HG03432 (cell line): ENCODE measurements around the gene SOX11.

Experiments used
- ATAC-seq: cut with Tn5 transposase; IDR thresholded peaks from one replicate; pipeline ENCODE4 v1.9.1; 2021; ENCODE audit warnings: mild to moderate bottlenecking, moderate library complexity; ENCODE audit not compliant: unreplicated experiment

Gene SOX11

DNA sequence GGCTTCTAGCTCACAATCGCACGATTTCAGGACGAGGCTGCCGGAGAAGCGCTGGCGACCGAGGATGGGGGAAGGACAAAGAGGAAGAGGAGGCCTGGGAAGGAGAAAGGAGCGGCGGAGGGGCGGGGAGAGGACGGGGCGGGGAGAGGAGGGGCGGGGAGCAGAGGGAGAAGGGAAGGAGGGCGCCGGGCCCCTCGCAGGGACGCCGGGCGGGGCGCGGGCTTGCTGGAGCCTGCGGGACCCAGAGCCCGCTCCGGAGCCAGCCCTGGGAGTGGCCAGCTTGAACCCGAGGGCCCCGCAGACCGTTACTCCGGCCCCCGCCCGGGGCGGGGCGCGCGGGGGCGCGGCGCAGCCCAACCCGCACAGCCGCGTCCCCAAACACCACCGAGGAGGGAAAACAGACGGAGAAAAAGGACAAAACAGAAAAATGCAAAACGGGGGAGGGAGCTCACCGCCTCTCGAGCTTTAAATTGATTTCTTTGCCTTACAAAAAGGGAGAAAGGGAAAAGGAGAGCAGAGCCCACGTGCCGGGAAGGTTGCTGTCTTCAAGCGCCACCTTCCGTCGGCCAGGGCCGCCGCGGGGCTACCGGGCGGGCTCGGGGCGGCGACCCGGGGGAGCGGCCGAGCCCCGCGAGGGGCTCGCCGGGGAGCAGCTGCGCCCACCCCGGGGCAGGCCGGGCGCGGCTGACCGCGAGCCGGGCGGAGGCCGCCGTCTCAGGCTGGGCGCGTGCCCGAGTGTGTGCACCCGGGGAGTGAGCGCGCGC lies 781 bp upstream of the SOX11 start:
- ATAC-seq, result no peak

DNA sequence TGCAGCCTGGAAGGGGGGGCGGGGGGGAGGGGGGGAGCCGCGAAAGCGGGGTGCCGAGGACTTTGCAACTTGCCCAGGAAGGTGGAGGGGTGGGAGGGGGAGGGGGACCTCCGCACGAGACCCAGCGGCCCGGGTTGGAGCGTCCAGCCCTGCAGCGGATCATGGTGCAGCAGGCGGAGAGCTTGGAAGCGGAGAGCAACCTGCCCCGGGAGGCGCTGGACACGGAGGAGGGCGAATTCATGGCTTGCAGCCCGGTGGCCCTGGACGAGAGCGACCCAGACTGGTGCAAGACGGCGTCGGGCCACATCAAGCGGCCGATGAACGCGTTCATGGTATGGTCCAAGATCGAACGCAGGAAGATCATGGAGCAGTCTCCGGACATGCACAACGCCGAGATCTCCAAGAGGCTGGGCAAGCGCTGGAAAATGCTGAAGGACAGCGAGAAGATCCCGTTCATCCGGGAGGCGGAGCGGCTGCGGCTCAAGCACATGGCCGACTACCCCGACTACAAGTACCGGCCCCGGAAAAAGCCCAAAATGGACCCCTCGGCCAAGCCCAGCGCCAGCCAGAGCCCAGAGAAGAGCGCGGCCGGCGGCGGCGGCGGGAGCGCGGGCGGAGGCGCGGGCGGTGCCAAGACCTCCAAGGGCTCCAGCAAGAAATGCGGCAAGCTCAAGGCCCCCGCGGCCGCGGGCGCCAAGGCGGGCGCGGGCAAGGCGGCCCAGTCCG lies 540 bp downstream of the SOX11 start:
- no peak for ATAC-seq

DNA sequence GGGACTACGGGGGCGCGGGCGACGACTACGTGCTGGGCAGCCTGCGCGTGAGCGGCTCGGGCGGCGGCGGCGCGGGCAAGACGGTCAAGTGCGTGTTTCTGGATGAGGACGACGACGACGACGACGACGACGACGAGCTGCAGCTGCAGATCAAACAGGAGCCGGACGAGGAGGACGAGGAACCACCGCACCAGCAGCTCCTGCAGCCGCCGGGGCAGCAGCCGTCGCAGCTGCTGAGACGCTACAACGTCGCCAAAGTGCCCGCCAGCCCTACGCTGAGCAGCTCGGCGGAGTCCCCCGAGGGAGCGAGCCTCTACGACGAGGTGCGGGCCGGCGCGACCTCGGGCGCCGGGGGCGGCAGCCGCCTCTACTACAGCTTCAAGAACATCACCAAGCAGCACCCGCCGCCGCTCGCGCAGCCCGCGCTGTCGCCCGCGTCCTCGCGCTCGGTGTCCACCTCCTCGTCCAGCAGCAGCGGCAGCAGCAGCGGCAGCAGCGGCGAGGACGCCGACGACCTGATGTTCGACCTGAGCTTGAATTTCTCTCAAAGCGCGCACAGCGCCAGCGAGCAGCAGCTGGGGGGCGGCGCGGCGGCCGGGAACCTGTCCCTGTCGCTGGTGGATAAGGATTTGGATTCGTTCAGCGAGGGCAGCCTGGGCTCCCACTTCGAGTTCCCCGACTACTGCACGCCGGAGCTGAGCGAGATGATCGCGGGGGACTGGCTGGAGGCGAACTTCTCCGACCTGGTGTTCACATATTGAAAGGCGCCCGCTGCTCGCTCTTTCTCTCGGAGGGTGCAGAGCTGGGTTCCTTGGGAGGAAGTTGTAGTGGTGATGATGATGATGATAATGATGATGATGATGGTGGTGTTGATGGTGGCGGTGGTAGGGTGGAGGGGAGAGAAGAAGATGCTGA lies 1.4 kb downstream of the SOX11 start:
- no peak for ATAC-seq

DNA sequence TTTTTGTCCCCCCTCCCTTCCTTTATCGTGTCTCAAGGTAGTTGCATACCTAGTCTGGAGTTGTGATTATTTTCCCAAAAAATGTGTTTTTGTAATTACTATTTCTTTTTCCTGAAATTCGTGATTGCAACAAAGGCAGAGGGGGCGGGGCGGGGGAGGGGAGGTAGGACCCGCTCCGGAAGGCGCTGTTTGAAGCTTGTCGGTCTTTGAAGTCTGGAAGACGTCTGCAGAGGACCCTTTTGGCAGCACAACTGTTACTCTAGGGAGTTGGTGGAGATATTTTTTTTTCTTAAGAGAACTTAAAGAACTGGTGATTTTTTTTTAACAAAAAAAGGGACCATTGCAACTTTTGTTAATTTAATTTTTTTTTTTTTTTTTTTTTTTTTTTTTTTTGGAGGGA lies 2.1 kb downstream of the SOX11 start:
- ATAC-seq, result no peak

DNA sequence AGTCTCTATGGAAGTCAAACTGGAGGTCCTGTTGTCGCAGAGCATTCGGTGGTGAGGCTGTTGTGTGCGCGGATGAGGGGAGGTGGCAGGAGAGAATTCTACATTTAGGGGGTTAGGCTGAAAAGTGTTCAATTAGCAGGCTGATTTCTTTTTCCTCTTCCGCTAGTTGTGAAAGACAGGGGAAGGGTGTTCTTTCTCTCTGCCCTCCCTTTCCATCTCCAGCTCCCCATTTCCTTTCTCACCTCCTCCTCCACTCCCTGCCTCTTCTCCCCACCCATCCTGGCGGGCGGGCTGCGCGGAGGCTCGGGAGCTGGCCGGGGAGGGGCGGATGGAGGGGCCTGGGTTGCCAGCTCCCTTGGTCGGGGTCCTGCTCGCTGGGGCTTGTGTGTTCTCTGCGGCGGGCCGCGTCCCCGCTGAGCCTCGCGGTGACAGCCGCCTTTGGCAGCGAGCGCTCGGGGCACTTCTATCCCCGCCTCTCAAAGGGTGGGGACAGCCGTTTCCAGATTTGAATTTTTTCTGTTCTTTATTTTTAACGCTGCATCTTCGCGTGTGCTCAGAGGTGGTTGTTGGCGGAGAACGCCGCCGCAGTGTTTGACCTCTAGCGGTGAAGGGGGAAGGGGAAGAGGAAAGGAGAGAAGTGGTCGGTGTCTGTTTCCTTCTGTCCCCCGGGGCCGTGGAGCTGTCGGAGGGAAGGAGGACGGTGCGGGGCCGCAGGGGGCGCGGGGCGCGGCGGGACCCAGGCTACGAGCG lies 3.6 kb downstream of the SOX11 start:
- ATAC-seq, result no peak

DNA sequence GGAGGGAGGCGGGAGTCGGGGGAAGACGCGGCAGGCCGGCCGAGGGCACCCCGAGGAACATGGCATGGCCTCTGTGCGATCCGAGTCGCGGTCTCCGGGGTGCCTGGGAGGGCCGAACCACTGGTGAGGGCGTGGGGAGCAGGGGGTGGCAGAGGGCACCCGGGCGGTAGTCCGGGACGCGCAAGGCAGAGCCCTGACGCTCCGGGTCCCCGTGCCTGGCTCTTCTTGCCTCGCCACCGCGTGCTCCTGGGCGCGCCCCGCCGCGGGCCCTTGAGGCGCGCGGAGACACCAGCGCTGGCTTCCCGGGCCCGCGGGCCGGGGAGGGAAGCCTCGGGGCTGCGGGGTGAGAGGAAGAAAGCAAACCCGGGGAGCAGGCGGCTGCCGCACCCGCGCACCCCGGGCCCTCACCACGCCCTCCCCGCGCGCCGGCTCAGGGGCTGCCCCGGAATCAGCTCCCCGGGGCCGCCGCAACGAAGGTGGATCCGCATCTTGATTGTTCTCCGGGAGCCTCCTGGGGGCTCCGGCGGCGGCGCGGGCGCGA lies 4.3 kb downstream of the SOX11 start:
- no peak for ATAC-seq

DNA sequence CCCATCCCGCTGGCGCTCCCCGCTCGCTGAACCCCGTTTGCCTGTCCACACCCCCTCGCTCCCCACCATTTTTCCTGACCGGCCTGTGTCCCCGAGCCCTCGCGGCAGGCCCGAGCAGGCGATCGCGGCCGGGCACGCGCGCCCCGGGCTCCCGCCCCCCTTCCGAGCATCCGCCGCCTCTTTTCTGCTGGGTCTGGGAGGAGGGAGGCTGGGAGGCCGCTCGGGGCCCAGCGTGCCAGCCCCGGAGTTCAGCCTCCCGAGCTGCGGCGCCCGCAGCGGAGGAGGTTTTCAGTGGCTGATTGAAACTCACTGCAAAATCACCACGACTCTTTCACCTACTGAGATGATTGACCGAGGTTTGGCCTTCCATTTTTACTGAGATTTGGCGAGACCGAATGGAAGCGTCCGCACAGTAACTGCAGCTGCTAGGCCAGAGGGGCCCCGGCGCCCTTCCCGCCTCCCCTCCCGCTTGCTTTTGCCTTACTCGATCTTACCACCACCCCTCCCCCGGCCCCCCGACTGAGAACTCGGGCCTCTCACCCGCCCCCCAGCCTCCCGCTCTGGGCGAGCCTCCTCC lies 4.8 kb downstream of the SOX11 start:
- ATAC-seq, result no peak

DNA sequence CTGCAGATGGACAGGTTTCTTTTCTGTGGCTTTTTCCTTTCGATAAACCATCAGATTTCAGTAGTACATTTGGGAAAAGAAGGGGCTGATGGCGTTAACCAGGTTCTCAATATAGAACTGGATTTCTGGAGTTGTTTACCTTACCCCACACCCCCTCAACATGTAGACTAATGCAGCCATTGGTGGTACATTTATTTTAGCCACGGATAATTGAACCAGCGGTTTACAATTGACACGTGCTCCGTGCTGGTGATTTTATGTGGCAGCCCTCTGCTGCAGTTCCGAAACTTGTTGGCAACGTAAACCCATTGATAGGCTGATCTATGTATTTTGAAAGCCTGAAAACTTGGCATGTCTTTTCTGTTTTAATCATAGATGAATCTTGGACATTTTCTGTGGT lies 5.4 kb downstream of the SOX11 start:
- no peak for ATAC-seq

DNA sequence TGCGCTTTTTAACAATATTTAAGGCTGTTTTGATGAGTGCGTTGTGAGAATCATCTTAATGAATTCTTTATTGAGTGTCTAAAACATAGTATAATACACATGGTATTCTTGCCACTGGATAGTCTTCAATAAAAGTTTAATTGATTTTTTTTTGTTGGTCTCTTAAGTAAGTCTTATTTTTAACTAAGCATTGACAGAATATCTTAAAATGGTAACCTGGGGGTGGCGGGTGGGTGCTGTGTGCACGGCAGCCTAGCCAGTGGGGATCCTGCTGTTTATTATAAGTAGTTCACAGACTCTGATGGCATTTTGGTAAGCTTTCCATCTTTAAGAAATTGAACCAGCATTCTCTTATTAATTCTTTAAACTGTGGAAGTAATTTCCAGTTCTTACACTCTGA lies 6.0 kb downstream of the SOX11 start:
- no peak for ATAC-seq

DNA sequence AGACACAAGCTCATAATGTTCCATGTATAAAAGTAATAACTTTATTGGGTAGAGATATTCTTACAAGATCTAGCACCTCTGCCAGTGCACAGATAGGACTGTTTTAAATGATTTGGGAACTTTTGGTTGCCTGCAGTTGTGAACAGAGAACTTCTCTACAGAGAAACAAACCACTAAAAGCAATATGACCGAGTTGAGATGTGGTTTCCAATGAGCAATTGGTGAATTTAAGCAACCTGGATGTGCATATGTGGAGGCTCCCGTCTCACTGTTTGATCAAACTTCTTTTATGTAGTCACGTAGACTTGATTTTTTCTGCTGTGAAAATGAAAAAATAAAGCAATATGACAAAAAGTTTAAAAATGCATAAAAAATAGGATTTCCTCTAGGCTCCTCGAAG lies 7.8 kb downstream of the SOX11 start:
- no peak for ATAC-seq

DNA sequence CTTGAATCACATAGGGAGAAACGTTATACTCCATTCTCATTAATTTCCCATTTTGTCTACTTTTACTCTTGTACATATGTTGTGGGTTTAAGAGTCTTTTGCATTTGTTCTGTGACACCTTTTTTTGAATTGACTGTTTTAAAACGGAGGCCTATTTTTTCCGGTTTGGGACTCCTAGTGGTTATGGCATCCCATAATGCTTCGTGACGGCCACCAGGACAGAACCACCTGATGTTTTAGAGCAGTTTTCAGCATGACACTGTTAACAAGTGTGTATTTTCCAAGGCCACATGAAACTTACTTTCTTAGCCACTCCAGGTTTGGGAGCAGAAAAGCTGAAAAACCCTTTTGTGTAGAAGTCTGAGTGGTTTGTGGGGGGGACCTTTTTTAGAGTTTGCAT lies 8.4 kb downstream of the SOX11 start:
- ATAC-seq, result no peak

DNA sequence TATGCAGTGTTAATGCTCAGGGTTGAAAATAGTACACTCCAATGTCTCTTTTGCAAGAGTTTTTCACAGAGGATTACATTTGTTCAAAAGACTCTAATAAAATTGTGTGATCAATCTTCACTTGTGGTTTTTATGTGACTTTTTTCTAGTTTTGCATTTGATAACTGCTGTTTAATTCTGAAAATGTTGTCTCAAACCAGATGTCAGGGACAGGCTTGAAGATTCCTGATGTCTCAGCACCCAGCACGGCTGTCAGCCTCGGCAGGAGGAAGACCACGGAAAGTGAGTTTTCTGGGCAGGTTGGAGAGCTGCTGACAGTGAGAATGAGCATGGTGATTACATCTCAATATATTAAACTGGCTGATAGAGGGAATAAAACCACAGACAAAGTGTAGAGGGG lies 9.1 kb downstream of the SOX11 start:
- ATAC-seq, result no peak

DNA sequence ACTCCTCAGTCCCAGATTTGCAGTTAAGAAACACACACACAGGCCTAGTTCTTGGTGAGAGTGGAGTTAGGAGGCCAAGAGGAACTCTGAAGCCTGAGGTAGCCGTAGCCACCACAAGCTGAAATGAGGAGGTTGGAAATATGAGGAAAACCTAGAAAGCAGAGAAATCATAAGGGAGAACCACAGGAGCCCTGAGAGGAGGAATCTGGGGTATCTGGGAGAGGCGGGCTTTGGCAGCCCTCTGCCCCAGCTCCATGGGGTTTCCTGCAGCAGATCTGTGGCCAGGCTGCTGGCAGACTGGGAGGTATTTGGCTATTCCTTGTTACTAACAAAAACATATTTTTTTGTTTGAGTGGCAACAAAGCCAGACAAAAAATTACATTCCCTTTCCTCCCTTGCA lies 11.0 kb downstream of the SOX11 start:
- ATAC-seq, result no peak

DNA sequence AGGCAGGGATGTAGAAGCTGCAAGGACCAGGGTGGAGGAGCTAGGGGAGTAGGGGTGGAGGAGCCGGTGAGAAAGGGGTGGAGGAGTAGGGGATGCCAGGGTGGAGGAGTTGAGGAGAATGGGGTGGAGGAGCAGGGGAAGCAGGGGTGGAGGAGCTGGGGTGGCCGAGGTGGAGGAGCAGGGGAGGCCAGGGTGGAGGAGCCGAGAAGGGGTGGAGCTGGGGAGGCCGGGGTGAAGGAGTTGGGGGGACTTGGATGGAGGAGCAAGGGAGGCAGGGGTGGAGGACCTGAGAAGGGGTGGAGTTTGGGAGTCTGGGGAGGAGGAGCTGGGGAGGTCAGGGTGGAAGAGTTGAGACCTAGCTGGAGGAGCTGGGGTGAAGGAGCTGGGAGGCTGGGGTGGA lies 13.3 kb downstream of the SOX11 start:
- ATAC-seq, result no peak

DNA sequence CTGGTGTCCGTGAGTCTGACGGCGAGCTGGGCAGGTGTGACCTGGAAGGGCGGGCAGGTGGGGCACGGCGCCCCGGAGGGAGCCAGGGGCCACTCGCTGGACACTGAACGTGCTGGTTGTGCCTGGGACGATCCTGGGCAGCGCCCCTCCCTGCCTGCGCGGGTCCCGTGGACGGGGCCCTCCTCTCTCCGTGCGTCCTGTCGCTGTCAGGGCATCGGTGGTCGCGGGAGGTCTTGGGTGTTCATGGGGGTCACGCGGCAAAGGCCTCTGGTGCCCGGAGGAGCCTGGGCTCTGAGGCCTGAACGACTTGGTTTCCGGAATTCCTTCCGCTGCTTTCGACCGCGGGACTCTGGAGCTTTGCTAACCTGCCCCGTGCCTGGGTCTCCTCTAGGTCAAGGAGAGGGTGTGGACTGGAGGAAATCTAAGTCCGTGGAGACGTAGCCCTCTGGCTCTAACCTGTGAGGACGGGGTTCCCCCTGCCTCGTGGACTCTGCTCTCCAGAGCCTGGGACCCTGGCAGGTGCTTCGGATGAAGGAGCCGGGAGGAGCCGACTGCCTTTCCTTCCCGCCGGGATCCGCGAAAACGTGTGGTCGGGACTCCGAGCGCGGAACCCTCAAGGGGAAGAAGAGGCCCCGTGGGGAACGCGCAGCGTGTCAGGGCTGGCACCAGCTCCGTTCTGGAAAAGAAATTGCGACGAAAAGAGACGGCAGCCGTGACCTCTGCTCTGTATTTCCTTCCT lies 14.7 kb downstream of the SOX11 start:
- ATAC-seq, result no peak

DNA sequence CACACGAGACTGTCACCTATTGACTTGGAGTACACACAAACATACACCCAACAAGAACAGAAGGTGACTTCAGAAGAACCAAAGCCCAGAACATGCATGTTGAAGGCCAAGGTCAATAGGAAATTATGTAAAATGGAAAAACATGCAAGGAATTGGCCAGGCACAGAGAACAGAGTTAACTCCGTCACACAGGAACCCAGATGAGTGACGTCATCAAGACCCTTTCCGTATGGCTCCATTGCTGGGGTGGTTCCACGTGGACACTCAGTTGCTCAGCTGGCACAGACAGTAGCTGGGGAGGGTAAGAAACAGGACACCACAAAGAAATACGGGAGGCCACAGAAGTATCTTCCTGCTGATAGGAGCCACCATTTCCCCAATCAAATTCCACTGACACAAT lies 18.4 kb downstream of the SOX11 start:
- no peak for ATAC-seq

DNA sequence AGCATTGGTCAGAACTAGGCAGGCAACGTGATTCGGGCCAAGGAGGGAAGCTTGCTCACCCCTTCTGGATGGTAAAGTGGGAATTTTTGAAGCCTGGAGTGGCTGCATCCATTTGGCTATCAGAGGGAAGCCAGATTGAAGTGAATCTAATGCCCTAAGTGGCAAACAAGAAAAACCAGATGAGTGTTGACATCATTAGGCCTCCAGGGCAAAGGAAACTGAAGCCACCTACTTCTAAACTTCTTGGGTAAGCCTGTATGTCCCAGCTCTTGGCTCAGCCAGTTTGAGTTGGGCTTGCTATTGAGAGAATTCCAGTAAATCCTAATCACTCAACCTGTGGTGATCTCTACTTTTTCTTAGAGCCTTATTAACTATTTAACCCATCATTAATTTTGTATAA lies 20.9 kb downstream of the SOX11 start:
- ATAC-seq, result no peak

DNA sequence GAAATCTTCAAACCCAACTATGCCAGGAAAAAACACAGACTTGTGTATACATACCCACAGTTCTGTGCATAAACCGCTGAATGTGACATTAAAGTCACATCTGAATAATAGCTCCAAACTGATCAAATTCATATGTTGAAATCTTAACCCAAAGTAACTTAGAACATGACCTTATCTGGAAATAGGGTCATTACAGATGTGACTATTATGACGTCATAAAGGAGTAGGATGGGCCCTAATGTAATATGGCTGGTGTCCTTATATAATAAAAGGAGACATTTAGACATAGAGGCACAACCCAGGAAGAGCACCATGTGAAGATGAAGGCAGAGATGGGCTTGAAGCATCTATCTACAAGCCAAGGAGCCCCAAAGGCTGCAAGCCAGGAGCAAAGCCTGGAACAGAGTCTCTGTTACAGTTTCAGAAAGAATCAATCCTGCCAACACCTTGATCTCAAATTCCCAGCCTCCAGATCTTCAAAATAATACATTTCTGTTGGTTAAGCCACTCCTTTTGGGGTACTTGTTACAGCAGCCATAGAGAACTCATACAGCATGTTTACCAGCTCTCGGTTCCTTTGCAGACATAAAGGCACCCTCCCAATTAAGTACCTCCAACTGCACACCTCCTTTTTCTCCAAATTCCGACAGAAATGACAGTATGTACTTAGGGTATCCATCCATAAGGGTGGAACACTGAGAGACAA lies 27.6 kb downstream of the SOX11 start:
- ATAC-seq, result no peak

DNA sequence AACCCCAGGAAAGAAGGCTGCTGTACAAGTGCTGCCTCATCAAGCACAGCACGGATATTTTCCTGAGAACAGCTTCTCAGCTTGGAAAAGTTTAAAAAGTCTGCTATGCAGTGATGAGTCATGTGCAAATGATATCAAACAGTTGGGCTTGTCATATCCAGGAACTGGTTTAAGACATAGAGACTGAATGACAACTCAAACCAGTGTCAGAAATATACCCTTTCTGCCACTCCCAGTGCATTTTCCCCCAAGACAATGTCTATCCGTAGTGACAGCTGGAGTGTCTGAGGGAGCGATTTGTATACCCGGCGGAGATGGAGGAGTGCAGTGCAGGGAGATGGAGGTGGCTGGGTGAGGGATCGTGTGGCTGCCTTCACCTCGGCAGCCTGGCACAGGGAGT lies 28.2 kb downstream of the SOX11 start:
- ATAC-seq, result no peak
